Epithelial cell of proximal tubule (primary cell): ENCODE data around the gene SDK1. TPM values are rescaled to one million over a fixed set of nuclear protein-coding genes. Genes with fewer than 3 reads are reported as not detected.
"Not testable (repeated sequence)": the region's sequence is repeated elsewhere in the genome, so short reads cannot be mapped to it uniquely, and the experiment has no call there.

ENCODE experiments used
- DNase-seq: peaks from one replicate; pipeline ENCODE4 v3.0.0-alpha.2; 2011; ENCODE audit warnings: low read depth
- H3K4me3 ChIP-seq: 2 replicates; pipeline ENCODE4 v1.5.1; 2011; ENCODE audit warnings: low read depth, mild to moderate bottlenecking, low read length
- total RNA-seq: library from RNA; depleted of rRNA; stranded (reverse); fragments of >200 nt; gene quantifications from 2 replicates; pipeline ENCODE4 v1.2.3, GENCODE V29; 2015
- TF ChIP-seq, protein P1 (sequence below): conservative IDR thresholded peaks from 2 replicates; pipeline ENCODE4 v1.5.1; 2012; ENCODE audit warnings: low read depth, mild to moderate bottlenecking, low read length

The SDK1 gene
- total RNA-seq, 1 donor from 2014 or later, result 0.75 TPM

DNA sequence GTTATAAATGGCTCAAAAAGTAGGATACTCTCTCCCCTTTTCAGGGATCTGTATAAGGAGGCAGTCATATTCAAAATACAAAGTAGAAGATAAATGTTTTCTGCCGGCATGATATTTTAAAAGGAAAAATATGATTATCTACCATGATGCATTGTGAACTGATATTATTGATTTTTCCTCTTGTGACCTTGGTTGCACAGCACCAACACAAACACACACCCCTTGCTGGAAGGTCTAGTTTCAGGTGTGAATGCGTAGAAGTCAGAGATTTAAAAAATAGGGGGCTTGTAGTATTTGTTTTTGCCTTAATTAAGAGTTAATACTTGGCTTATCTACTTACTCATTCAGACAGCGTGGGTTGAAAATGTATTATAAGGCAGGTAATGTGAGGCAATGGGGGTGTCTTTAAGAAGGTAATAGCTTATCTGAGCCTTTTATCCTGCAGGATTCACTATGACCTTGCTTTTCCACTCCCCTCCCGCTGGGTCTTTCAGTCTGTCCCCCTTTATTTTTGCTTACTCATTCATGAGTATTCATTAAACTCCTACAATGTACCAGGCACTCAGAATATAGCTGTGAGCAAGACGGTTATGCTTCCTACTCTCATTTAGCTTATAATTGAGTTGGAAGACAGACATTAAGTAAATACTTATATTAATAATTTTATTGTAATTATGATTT lies 390.6 kb downstream of the SDK1 start:
- DNase-seq, result no peak
- TF ChIP-seq, protein P1, sequence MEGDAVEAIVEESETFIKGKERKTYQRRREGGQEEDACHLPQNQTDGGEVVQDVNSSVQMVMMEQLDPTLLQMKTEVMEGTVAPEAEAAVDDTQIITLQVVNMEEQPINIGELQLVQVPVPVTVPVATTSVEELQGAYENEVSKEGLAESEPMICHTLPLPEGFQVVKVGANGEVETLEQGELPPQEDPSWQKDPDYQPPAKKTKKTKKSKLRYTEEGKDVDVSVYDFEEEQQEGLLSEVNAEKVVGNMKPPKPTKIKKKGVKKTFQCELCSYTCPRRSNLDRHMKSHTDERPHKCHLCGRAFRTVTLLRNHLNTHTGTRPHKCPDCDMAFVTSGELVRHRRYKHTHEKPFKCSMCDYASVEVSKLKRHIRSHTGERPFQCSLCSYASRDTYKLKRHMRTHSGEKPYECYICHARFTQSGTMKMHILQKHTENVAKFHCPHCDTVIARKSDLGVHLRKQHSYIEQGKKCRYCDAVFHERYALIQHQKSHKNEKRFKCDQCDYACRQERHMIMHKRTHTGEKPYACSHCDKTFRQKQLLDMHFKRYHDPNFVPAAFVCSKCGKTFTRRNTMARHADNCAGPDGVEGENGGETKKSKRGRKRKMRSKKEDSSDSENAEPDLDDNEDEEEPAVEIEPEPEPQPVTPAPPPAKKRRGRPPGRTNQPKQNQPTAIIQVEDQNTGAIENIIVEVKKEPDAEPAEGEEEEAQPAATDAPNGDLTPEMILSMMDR, result no peak
- no peak overlapping the region for H3K4me3 ChIP-seq

DNA sequence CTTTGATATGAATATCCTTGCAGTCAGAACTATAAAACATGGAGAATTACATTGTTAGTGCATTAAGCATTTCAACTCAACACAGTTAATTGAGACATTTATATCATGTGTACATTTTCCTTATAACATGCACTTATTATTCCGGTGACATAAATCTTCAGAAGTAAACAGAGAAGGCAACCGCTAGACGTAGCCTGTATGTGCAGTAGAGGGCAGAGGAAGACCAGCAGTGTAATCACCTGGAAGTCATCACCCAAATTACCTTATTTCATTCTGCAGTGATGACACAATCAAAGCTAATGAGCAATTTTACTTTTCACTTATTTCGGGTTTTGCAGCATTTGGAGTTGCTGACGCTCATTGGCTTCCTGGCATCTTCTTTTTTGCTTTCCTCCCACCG lies 394.6 kb downstream of the SDK1 start:
- no peak for DNase-seq
- H3K4me3 ChIP-seq, result no peak overlapping the region
- TF ChIP-seq, protein P1, result peak; percentile 25

DNA sequence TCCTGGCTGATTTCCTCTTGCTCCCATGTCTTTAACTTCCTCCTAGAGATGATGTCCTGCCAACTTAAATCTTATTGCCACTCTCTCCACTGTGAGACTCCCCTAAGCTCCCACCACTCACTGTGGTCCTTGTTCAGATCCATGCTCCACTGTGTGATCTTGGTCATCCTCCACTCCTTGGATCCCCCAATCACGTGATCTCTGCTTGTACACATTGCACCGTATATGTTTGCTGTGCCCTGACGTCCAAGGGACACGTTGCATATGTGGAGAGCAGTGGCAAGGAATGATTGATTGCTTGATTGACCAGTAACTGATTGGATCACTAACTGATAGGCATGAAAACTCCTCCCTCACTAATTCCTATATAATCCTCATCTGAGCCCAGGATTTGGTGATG lies 395.1 kb downstream of the SDK1 start:
- DNase-seq, result no peak
- no peak overlapping the region for H3K4me3 ChIP-seq
- TF ChIP-seq, protein P1, result no peak

DNA sequence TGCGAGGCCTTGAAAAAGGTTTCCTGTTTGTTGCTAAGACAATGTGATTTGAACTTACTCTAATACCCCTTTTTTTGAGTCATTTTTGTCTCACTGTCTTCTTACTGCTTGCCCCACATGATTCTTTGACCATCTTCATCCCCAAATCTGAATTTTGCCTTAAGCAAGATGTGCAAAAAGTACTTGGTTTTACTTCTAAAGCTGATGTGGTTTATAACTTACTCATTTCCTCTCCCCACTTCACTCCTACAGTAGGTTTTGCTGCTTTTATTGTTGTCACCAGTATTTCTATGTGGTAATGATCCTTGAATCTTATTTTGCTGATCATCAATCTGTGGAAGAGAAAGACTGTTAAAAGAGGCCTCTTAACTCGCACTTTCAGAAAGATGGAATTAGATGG lies 396.4 kb downstream of the SDK1 start:
- TF ChIP-seq, protein P1, result no peak
- no peak overlapping the region for H3K4me3 ChIP-seq
- no peak for DNase-seq

DNA sequence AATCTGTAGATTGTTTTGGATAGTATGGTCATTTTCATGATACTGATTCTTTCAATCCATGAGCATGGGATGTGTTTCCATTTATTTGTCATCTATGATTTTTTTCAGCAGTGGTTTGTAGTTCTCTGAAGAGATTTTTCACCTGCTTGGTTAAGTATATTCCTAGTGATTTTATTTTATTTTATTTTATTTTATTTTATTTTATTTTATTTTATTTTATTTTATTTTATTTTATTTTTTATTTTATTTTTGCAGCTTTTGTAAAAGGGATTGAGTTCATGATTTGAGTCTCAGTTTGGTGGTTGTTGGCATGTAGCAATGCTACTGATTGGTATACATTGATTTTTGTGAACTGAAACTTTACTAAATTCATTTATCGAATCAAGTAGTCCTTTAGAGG lies 404.2 kb downstream of the SDK1 start:
- TF ChIP-seq, protein P1, result no peak
- no peak overlapping the region for H3K4me3 ChIP-seq
- no peak for DNase-seq

DNA sequence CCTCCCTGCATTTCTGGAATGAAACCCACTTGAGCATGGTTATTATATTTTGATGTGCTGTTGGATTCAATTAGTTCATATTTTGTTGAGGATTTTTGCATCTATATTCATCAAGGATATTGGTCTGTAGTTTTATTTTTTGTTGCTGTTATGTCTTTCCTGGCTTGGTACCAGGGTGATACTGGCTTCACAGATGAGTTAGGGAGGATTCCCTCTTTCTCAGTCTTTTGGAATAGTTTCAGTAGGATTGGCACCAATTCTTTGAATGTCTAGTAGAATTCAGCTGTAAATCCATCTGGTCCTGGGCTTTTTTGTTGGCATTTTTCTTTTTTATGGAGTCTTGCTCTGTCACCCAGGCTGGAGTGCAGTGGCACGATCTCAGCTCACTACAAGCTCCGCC lies 405.0 kb downstream of the SDK1 start:
- H3K4me3 ChIP-seq, DNase-seq: not testable (repeated sequence)

DNA sequence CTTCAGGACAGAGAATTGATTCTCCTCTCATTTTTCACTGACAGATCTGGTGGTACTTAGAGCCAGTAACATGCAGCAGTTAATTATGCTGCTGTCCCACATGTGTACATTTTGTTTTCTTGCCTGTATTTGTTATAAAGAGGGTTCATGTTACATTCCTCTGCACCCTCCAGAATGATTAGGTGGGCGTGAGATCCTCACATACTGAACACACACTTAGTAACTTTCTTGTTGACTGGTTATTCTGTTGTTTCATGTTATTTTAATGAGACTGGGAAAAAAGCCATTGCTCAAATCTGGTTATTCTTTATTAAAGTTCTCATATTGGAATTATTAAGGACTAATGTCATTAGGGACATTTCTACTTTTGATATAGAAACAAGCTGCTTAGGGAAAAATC lies 409.1 kb downstream of the SDK1 start:
- DNase-seq, result no peak
- H3K4me3 ChIP-seq, result no peak overlapping the region
- TF ChIP-seq, protein P1, result no peak

DNA sequence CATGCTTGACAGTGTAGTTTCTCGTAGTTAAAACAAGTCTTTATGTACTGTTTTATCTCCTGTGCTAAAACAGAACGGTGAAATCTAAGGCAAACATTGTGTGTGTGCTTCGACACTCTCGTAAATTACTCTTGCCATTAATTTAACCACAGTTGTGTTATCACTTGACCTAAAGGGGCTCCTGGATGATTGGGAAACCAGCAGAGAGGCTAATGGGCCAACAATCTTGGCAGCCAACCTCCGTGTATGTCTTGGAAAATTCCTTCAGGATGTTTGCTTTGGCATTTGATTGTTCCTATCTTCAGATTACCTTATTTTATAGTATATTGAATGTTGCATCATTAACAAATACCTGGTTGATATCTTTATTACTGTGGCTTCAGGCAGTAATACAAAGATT lies 409.5 kb downstream of the SDK1 start:
- DNase-seq, result no peak
- H3K4me3 ChIP-seq, result no peak overlapping the region
- TF ChIP-seq, protein P1, result no peak
